Inferior parietal cortex (tissue), 1 donor: ENCODE measurements around the gene SUSD6.
"Not testable (repeated sequence)": the region's sequence is repeated elsewhere in the genome, so short reads cannot be mapped to it uniquely, and the experiment has no call there.

Source experiments
- DNase-seq: peaks from one replicate; pipeline ENCODE4 v3.0.0-alpha.2; 2016; ENCODE audit errors: extremely low spot score

SUSD6 gene

DNA sequence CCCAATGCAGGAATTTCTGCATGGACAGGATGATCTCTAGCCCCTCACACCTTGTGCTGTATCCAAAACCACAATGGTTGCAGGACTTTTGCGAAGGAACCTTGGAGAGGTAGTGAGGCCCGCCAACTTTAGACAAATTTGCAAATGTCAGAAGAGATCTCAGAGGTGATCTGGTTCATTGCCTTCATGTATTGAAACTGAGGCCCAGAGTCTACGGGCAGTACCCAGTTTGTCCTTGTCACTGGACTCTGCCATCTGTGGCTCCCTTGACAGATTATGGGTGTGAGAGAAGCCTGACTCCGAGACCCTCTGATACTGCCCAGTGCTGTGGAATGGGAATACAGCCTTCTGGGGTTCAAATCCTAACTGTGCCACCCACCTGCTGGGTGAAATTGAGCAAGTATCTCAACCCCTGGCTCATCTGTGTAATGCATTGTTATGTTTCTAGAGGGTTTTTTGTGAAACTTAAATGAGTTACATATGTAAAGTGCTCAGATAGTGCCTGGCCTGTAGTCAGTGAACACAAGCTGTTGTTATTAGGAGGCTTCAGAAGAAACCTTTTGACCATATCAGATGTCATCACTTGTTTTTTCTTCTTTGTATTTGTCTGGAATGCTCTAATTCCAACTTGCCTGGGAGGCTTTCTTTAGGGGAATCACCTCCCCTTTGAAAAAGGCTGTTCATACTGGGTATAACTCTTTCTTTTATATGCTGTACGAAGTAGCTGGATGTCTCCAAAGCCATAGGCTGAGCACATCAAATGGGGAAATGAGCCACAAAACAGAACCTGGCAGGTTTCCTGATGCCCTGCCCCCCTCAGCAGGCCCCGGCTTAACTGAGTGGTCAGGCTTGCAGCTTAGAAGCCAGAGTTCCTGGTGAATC, 84.2 kb downstream of the SUSD6 start:
- DNase-seq = peak; percentile 22

DNA sequence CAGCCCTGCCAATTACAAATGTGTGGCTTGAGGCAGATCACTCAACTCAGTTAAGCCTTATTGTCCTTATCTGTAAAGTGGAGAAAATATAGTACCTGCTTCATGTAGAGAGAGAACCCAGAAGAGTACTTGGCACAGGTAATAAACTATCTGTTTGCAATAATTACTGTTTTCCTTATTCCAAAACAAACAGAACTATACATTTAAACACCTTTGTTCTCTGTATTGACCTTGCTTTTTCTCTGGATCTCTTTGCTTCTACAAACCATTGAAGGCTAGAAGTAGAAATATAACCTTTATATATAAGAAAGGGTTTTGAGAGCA, 84.8 kb downstream of the SUSD6 start:
- no peak for DNase-seq

DNA sequence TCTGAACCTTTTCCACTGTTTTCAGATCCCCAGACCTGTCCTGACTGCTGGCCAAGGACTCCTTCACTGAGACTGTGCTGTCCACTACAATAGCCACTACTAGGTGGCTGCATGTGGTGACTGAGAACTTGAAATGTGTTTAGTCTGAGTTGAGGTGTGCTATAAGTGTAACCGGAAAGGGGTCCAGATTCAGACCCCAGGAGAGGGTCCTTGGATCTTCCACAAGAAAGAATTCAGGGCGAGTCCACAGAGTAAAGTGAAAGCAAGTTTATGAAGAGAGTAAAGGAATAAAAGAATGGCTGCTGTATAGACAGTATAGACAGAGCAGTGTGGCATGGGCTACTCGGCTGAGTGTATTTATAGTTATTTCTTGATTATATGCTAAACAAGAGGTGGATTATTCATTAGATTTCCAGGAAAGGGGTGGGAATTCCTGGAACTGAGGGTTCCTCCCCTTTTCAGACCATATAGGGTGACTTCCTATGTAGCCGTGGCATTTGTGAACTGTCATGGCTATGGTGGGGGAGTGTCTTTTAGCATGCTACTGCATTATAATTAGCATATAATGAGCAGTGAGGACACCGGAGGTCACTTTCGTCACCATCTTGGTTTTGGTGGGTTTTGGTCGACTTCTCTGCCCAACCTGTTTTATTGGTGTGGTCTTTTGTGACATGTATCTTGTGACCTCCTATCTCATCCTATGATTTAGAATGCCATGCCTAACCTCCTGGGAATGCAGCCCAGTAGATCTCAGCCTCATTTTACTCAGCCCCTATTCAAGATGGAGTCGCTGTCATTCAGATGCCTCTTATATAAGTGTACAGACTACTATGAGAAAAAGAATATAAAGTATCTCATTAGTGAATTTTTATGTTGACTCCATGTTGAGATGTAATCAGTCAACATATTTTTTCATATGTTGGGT, 85.5 kb downstream of the SUSD6 start:
- no peak for DNase-seq

DNA sequence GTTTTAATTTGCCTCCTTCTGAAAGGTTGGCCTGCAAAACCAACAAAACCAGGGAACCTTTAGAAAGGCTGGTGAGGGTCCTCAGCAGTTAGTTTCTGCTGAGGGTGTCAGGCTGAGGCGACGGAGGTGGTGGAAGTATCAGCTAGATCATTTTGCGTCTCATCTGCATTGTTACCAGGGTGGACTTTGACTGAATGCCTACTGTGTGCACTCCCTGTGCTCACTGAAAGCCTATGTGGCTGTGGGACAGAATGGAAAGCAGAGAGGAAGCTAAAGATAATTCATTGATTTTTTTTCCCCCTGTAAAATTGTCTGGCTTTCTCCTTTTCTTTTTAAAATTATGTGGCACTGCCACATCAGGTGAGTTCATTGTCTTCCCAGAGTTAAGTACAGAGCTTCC, 87.2 kb downstream of the SUSD6 start:
- DNase-seq = no peak

DNA sequence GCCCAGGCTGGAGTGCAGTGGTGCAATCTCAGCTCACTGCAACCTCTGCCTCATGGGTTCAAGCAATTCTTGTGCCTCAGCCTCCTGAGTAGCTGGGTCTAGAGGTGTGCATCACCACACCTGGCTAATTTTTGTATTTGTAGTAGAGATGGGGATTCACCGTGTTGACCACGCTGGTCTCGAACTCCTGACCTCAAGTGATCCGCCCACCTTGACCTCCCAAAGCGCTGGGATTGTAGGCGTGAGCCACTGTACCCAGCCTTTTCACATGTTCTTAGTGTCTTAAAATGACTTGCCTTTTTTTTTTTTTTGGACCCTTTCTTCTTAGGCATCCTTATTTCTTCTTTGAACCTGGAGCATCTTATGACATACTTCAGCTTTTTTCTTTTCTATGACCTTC, 87.8 kb downstream of the SUSD6 start:
- DNase-seq = not testable (repeated sequence)

DNA sequence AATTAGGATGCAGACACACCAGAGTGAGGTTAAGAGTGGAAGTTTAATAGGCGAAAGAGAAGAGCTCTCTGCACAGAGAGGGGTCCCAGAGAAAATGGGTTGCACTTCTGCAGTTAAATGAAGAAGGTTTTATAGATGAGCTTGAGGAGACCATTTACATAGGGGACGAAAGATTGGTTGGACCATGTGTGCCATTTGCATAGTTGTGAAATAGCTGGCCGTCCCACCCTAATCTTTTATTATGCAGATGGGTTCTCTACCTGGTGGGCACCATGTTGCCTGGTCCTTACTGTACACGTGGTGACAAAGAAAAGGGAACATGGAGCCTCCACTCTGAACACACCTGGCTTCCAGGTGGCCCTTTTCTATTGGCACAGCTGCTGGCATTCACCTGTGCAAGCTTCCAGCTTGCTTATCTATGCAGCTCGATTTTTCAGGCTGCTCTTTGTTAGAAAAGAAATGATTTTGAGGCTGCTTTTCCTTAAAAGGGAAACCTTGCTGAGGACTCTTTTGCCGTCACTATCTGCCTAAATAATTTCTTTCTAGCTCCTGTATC, 88.4 kb downstream of the SUSD6 start:
- DNase-seq = no peak

DNA sequence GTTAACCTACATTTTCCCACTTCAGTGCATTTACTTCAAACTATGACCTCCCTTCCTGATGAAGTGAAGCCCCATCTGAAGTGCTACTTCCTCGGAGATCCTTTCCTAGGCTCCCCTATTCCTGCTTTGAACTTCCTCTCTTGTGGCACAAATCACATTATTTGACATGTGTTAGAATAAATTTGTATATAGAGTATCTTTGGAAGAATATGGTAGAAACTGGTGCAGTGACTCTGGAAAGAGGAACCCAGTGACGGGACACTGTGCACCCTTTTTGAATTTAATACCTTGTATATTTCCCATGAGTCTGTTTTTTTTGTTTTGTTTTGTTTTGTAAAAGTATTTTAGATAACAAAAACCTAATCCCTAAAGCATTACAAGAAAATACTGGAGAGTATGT, 89.2 kb downstream of the SUSD6 start:
- DNase-seq = no peak

DNA sequence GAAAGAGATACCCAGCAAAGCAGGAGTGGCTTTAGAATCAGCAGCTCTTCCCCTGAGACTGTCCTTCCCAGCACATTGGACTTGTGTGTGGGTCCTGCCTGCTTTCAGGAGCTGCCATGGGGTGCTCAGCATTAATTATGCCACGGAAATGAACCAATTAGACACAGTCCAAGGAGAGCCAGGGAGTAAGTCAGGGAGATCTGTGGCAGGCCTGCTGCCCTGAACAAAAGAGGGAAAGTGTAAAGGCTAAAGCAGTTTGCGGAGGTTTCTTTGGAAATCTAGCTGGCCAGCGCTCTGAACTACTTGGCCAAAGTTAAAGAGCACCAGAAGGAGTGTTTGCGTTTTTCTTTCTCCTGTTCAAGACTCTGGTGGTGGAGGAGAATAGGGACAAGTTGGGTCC, 89.9 kb downstream of the SUSD6 start:
- no peak for DNase-seq

DNA sequence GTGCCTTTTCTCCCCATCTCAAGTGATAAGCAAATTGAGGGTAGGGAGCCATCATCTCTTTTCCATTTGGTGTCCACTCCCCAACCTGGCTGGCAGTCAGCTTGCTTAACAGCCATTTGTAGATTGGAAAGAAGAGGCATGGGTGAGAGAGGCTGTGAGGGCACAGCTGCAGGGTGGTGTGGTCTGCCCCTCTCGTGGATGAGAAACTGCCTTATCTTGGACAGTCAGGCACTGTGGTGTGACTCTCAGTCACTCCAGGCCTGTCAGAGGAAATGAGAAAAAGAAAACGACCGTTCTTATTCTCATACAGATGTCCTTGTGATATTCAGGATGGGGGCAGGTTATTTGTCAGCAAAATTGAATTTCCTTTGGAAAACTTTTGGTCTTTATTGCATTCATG, 90.5 kb downstream of the SUSD6 start:
- DNase-seq = no peak

DNA sequence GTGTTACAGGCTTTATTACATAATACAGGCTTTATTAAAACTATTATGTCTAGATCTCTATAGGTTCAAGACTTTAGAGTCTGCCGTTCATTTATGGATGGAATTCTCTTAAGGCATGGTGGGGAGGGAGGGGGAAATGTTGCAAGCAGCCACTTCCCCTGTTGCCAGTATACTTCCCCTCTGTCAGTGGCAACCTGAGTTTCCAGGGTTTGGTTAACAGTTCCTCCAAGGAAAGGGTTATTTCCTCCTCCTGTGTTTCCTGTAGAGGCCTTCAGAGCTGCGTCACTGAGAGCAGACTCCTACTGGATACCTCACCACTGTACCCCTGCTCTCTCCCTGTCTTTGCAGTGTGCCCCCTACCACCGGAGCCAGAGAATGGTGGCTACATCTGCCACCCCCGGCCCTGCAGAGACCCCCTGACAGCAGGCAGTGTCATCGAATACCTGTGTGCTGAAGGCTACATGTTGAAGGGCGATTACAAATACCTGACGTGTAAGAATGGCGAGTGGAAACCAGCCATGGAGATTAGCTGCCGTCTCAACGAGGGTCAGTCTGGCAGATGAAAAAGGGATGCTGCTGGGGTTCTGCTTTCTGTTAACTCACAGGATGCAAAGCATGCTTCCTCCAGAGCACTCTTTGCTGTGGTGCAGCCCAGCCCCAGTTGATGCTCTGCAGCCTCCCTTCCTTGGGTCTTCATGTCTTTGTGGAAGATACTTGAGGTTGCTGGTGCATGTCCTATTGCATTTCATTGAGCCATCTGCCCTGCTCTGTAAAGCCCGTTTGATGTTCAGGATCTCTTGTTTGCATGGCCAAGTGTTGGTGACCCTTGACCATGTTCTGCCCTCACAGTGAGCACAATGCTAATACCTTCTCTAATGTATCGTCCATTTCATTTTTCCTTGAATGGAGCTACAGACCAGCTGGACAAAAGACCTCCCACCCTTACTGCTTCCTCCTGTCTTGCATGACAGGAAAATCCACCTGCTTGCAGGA, 91.9 kb downstream of the SUSD6 start:
- DNase-seq = no peak

DNA sequence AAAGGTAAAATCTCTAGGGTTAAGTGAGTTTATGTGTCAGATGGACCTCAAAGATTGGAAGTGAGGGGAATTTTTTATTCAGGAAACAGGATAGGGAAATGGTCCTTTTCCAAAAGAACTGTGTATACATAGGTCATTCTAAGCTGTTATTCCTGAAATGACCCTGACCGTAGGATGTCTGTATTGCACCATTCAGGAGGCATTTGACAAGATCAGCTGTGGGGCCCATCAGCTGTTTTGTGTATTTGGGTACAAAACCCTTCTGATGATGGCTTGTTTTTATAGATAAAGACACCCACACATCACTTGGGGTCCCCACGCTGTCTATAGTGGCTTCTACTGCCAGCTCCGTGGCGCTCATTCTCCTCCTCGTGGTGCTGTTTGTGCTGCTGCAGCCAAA, 92.9 kb downstream of the SUSD6 start:
- no peak for DNase-seq

DNA sequence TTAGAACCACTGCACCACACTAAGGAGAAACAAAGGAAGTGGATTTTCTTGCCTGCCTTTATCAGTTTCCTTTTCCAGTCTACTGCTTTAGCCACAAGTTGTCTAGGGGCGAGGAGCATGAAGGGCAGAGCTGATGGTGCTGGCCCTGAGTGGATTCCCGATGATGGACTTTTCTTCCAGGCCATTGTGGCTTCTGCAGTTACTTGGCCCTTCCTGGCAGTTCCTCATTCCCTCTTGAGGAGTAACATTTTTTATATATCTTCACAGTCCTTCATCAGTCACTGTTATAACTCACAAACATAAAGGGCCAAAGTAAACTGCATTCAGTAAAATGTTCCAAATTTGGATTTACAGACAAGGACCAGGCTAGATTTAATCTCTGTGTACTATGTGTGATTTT, 94.3 kb downstream of the SUSD6 start:
- DNase-seq = no peak

DNA sequence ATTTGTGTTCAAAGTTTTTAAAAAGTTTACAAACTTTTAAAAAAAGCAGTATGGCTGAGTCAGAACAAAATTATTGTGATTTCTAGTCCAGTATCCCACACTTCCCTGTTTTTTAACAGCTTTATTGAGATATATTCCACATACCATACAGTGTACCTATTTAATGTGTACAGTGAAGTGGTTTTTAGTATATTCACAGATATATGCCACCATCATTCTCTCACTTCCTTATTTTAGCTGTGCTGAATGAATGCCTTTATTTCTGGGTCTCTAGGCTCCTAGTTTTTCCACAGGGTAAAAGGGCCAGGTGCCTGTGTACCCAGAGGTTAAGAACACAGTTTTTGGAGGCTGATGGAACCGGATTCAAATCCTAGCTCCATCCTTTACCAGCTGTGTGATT, 96.7 kb downstream of the SUSD6 start:
- DNase-seq = no peak

DNA sequence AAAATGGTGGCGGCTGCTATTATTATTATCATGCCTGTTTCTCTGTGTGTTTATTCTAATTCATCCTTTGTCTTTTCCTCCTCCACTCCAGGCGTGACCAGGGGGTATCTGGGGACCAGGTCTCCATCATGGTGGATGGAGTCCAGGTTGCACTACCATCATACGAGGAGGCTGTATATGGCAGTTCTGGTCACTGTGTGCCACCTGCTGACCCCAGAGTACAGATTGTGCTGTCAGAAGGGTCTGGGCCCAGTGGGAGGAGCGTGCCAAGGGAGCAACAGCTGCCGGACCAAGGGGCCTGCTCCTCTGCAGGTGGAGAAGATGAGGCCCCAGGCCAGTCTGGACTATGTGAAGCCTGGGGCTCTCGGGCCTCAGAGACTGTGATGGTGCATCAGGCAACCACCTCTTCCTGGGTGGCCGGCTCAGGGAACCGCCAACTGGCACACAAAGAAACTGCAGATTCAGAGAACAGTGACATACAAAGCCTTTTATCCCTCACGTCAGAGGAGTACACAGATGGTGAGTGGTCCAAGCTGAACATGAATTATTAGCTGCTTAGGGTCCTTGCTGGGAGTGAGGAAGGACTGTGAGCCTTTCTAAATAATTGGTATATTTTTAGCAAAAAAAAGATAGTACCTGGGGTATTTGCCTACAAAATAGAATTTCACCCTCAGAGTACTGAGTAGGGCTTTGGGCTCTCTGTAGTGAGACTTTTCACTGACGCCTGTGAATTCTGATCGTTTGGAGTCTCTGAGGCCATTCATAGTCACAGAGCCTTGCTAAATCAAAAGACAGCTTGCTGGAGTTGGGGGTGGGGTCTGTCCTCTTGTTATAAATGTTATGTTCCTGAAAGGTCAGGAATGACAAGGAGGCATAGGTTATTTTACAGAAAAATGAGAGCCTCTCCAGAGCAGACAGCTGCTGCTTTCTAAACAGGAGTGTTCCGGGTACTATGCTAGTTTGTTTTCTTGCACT, 97.5 kb downstream of the SUSD6 start:
- DNase-seq = no peak

DNA sequence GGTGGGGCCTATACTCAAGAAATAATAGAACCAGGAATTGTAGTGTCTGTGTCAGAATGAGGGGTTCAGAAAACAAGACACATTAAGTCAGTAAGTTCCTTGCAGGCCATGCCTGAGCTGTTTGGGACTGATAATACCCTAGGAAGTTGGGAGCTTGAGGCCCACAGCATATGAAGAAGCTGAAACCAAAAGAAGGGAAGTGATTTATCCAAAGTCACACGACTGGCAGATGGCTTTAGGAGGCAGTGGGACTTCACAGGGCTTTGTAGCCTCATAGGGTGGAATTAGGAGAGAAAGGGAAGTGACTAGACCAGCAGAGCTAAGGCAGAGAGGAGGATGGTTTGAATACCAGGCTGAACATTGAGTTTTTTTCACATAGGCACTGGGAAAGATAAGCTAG, 99.0 kb downstream of the SUSD6 start:
- DNase-seq = no peak

DNA sequence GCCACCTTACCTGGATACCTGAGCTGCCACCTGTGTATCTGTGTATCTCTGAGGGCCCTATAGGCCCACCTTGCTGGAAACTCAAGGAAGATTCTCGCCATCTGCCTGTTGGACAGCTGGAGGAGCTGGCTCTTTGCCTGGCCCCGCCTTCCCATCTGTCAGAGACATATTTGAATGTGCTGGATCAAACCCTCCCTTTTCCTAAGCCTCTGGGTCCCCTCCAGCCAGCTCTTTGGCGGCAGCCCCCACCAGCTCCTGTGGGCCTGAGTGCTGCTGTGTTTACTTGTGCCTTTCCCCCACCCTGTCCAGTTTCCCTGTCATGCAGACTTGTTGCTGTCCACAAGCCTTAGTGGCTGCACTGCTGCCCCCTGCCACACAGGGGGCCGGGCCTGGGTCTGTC, 99.7 kb downstream of the SUSD6 start:
- DNase-seq = no peak

DNA sequence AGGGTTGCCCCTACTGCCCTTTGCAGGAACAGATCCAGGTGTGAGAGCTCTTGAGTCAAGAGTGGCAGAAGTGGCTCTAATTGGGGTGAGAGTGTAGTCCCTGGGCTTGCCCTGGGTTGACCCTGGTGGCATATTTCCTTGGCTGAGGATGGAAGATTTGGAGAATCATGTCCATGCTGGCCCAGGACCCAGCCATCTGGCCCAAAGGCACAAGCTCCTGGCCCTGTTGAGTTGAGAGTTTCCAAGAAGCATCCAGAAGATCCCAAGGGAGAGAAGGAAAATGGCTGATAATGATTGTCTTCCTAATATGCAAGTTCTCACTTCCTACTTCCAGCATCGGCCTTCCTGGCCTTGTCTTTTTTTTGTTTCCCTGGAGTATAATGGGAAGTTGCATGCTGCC, 100.1 kb downstream of the SUSD6 start:
- DNase-seq = no peak

DNA sequence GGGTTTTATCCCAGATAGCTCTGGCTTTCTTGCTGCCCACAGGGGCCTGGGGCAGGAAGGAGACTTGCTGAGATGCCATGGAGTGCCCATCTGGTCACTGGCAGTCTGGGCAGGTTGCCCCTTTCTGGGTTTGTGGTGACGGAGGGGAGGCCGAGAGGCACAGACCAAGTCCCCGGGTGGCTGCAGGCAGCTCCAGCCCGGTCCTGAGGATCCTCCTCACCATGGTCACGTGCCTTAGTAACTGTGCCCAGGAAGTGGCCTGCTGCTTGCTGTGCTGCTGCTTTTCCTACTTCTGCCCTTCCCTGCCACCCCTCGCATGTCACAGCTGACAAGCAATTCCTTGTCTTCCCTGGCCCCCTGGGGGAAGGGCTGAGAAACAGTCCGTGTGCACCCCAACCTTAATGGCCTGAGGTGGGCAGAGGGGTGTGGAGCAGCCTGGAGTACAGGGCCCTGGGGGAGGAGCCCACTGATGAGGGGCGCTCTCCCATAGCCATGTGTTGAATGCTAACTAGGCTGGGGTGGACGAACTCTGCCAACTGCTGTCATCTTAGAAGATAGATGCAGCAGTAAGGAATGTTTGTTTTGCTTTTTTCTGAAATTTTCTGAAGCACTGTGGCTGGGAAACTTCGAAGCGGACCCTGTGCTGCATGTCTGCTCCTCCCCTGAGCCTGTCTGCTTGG, 100.6 kb downstream of the SUSD6 start:
- DNase-seq = no peak

DNA sequence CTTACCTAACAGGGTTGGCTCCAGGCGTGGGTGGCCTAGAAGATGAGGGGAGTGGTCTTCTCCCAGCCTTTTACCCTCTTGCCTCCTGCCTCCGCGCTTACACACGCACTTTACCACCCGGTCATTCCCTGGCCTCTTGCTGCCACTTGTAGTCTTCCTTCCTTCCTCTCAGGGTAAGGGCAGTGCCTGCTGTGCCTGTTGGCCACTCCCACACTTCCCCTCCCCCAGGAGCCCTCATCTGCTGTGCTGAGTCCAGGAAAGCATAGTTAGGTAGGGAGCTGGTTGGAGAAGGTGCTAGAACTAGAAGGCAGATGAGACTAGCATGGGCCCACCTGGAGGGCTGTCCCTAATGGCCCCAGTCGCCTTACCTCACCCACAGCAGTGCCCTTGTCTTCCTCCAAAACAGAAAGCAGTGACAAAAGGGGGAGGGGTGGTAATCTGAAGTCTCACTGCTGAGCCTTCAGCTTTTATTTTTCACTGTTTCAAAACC, 101.2 kb downstream of the SUSD6 start:
- no peak for DNase-seq
